HUDEP-2 (cell line): ENCODE data around the gene MAX.
A peak's percentile ranks its signal among the peaks of the same experiment; 100 is the strongest.
"Not testable (repeated sequence)": the region's sequence is repeated elsewhere in the genome, so short reads cannot be mapped to it uniquely, and the experiment has no call there.

Source experiments
- DNase-seq, 76 experiments: peaks; one replicate each; lab custom pipeline; 2025; ENCODE audit not compliant: unreplicated experiment in 76 of 76; lab: John Stamatoyannopoulos, UW

Gene MAX

GRCh38 chr14:65106316-65106715 is 4.0 kb upstream of the MAX start:
- no peak for DNase-seq

GRCh38 chr14:65104791-65105190 is 2.5 kb upstream of the MAX start:
- no peak for DNase-seq

DNA sequence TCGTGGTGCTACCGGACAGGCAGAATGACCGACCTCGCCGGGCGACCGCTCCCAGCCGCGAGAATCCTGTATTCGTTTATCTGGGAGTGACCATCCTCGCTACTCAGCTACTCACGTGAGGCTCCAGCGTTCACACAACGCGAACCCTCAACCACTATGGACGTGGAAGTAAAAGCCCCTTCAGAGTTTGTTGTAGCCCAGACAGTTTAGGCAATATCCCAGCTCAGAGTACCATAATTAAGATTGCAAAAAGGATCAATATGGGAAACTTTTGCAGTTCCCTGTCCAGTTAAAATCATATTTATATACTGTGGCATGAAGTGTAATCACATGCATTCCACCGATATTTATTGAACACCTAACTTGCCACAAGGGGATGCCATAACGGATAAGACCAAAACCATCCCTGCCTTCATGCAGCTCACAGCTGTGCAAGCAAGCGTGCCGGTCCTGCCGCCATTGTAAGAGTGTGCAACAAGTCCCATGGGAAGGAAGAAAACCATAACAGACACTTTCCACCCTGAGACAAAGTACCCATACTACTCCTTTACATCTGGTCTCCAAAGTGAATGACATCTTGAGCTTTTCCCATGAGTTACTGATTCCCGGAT is 938 bp upstream of the MAX start:
- DNase-seq = peak in 10 of 76 experiments; percentile 2 to 51 (median 22)

GRCh38 chr14:65101631-65102440 is 481 bp downstream of the MAX start:
- DNase-seq = no peak

- DNase-seq = no peak
Observed at GRCh38 chr14:65100922-65101541, 1.3 kb downstream of the MAX start.

DNA sequence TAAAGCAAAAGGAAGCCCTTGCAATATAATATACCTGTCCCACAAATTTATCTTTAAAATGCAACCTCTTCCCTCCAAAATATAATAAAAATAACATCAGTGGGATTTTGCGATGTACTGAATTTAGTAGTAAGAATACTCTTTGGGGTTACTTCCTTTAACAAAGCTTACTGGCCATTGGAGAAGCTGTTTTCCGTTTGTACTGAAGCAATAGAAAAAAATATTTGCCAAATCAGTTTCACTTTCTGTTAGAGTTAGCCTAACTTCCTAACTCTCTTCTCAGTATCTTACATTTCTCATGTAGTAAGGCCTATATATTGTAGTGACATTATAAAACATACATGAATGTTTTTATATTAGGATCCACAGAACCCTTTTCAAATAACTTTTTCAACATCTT is 3.7 kb downstream of the MAX start:
- DNase-seq = no peak

DNA sequence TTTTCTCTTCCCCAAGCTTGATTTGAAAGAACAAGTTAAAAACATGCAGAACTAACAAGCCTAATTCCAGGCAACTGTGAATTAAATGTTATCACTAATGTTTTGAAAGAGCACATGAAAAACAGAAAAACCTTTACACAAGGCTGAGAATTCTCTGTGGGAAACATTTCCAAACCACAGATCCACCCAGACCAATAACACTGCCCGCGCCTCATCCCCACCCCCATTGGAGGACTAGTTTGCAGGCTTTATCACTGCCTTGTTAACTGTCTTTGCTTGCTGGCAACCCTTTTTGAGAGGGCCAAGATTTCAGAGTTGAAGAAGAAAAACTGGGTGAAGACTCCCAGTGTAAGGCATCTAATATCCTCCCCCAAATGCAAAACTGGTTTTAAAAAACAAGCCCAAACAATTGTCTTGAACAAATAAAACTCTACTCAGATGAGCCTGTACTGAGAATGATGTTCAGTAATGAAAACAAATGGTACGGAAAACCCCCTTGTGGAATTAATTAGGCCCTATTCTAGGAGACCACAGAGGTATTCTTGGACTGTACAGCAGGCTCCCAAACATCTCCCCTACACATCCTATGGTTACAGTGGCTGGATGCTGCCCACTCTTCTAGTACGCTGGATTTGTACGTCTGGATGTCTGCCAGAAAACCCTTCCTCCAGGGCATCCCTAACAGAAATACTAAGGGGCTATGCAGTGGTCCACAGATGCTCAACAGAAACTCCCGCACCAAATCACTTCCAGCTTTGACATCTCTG is 5.8 kb downstream of the MAX start:
- peak in 48 of 76 experiments; percentile 3 to 61 (median 24) for DNase-seq

DNA sequence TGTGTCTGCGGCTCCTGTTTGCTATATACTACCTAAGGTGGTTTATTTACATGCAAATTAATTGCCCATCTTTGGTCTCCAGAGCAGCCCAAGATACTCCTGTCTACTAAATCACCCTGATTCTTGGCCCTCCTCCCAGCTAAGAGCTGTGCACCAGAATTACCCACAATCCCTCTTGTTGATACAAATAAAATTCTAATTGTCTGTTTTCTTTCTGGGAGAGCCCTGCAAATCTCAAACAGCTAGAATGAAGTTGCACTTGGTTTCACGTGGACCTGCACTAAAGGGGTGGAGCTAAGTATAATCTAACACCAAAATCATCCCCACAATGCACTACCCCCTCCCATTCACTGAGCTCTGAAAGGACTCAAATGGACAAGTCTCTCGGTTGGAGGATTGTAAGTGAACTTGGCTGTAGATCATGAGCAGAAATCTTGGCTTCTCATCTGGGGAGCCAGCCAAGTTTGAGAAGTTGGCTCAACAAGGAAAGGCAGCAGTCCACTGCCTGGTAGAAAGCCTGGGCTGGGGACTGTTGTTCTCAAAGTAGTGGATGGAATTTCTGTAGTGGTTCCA is 6.6 kb downstream of the MAX start:
- peak in 35 of 76 experiments; percentile 4 to 64 (median 27) for DNase-seq

DNA sequence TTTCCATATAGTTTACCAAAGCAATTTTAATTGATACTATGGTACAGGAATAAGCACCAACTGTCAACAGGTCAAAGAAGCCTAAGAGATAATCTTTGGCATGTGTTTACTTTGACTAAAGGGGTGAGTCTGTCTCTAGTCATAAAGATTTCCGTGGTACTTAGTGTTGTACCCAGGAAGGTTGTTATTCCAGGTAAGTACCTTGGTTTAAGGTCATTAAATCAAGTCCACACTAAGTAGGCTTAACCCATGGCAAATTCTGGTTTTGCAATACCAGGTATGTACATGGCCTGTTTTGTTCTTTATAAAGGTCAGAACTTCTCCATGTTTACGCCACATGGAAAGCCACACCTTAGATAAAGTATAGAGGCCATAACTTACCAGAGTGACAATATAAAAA is 10.0 kb downstream of the MAX start:
- no peak for DNase-seq

DNA sequence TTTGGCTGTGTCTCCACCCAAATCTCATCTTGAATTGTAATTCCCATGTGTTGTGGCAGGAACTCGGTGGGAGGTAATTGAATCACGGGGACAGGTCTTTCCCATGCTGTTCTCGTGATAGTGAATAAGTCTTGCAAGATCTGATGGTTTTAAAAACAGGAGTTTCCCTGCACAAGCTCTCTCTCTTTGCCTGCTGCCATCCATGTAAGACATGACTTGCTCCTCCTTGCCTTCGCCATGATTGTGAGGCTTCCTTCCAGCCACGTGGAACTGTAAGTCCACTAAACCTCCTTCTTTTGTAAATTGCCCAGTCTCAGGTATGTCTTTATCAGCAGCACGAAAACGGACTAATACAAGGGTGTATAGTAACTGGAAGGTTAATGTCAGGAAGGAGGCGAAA is 14.5 kb downstream of the MAX start:
- DNase-seq = not testable (repeated sequence)

- DNase-seq = not testable (repeated sequence)
Observed at GRCh38 chr14:65086686-65087085, 15.6 kb downstream of the MAX start.

DNA sequence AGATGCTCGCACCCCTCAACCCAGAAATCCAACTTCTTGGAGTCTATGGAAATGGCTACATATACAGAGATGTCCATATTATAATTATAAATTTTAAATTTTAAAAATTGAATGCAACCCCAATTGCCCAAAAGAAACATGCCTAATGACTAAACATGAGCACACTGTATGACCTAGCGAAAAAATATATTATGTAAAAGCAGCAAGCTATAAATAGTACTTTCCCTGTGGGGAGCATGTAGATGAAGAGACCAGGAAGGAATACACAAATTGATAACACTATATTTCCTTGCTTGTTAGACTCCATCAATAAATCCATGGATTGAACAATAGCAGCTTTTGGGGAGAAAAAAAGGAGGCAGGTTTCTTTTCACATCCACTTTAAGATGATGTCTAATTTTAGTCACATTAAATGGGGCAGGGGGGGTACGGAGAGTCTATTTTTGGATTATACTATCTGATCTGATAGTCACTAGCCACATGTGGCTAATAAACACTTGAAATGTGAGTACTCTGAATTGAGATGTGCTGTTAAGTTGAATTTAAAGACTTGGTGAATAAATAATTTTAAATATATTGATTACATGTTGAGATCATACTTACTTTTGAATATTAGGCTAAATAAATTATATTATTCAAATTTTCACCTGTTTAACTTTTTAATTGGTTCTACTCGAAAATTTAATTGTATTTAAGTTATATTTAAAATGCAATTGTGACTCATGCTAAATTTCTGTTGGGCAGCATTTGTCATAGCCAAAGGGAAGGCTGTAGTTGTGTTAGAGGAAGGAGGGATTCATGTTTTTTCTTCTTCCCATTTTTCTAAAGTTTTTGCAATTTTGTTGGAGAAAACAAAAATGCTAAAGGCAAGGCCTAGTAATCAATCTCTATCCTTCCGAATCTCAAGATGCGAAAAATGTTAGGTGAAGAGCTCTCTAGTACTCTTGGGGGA is 17.5 kb downstream of the MAX start:
- DNase-seq = no peak

DNA sequence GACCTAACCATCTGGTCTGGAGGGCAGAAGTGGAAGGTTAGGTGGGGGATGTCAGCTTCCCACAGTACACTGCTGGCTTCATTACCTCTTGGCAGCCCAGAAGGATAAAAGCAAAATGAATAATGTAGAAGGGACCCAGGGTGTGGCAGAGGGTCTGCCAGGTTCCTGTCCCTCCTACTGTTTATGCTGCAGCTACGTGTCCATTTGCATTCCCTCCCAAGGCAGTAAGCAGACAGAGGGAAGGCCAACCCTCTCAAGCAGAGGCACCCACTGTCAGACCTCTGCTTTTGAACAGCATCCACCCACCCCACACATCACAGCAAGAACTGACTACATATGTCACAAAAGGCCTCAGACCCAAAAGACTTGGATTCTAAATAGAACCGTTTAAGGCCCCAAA is 19.4 kb downstream of the MAX start:
- no peak for DNase-seq

GRCh38 chr14:65080960-65081747 is 21.2 kb downstream of the MAX start:
- no peak for DNase-seq

- no peak for DNase-seq
Observed at GRCh38 chr14:65079768-65080167, 22.5 kb downstream of the MAX start.

- DNase-seq = no peak
Observed at GRCh38 chr14:65079201-65079600, 23.1 kb downstream of the MAX start.

GRCh38 chr14:65077318-65077717 is 25.0 kb downstream of the MAX start:
- no peak for DNase-seq

GRCh38 chr14:65075628-65076325 is 26.5 kb downstream of the MAX start:
- no peak for DNase-seq
